Measurements from ENCODE around the gene ALPL.

GRCh38 chr1:21572221-21572620 lies 63.0 kb downstream of the ALPL start:
- TF ChIP-seq CTCF (conservative IDR thresholded peaks at IDR 0.05 in 1 of 2, IDR thresholded peaks at IDR 0.05 in 1 of 2; ENCODE audit: extremely low read depth in 1 of 2, insufficient read depth in 1 of 2, low read depth in 1 of 2, low read length in 2 of 2) (no peak), EZH2 (IDR thresholded peaks at IDR 0.05; ENCODE audit: borderline replicate concordance, low read length) (no peak)

Measured in mammary epithelial cell (primary cell).